ENCODE measurements around the gene MLLT1.

Gene MLLT1

DNA sequence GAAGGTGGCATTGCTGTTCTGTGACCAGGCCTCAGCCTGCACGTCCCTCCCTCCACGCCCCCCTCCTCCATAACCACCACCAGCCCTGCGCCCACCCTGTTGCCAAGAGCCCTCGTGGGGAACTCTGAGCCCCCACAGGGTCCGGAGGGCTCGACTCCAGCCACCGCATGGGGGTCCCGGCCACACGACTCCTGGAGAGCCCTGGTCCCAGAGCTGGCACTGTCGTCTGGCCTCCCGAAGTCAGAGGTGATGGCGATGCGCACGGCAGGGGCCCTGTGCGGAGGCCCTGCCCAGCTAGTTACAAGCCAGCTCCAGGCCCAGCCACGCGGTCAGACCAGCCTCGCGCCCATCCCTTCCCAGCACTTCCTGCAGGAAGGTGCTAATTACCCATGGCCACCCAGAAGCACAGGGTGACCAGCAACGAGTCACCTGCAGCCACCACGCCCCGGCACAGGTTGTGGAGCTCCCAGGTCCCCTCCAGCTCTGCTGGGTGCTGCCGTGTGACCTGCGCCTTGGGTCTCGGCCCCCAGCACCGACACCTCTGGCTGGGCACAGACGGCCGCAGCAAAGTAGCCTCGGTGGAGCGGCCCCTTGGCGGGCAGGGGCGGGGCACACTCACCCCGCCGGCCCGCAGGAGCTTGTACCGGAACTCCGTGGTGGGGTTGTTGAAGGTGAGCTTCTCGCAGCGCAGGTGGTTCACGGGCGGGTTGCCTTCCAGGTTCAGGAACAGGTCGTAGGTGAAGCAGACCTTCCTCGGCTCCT, 49.6 kb downstream of the MLLT1 start:
- Histone ChIP-seq H4K20me1 (ENCODE audit: low read depth, low read length) (no peaks in the 10 kb centered on the region), H3K27me3 (ENCODE audit: low read length) (no peaks in the 10 kb centered on the region), H3K9me3 (ENCODE audit: insufficient read depth, low read length) (no peaks in the 10 kb centered on the region), H2AFZ (ENCODE audit: low read depth, low read length, severe bottlenecking) (no peak overlapping the region), H3K79me2 (ENCODE audit: insufficient read depth, low read length) (peaks cover 32% of the 10 kb centered on the region), H3K36me3 (ENCODE audit: low read length) (no peaks in the 10 kb centered on the region), H3K4me2 (ENCODE audit: low read depth, low read length, poor library complexity, severe bottlenecking) (no peak overlapping the region), H3F3A (ENCODE audit: insufficient read depth) (no peaks in the 10 kb centered on the region), H3K9ac (ENCODE audit: low read length) (no peak overlapping the region), H3K4me3 (ENCODE audit: insufficient read depth, low read length, poor library complexity, severe bottlenecking) (no peak overlapping the region), H3K27ac (ENCODE audit: low read depth, low read length) (no peak overlapping the region), H3K9me2 (replicated peaks; ENCODE audit: insufficient read depth, low read length) (no peaks in the 10 kb centered on the region)
- TF ChIP-seq, protein P1, sequence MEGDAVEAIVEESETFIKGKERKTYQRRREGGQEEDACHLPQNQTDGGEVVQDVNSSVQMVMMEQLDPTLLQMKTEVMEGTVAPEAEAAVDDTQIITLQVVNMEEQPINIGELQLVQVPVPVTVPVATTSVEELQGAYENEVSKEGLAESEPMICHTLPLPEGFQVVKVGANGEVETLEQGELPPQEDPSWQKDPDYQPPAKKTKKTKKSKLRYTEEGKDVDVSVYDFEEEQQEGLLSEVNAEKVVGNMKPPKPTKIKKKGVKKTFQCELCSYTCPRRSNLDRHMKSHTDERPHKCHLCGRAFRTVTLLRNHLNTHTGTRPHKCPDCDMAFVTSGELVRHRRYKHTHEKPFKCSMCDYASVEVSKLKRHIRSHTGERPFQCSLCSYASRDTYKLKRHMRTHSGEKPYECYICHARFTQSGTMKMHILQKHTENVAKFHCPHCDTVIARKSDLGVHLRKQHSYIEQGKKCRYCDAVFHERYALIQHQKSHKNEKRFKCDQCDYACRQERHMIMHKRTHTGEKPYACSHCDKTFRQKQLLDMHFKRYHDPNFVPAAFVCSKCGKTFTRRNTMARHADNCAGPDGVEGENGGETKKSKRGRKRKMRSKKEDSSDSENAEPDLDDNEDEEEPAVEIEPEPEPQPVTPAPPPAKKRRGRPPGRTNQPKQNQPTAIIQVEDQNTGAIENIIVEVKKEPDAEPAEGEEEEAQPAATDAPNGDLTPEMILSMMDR (IDR thresholded peaks at IDR 0.05; ENCODE audit: insufficient read depth, low read length, poor library complexity, severe bottlenecking) = no peak
- no peak for TF ChIP-seq EZH2phosphoT487 (conservative IDR thresholded peaks at IDR 0.05; ENCODE audit: low read length)

DNA sequence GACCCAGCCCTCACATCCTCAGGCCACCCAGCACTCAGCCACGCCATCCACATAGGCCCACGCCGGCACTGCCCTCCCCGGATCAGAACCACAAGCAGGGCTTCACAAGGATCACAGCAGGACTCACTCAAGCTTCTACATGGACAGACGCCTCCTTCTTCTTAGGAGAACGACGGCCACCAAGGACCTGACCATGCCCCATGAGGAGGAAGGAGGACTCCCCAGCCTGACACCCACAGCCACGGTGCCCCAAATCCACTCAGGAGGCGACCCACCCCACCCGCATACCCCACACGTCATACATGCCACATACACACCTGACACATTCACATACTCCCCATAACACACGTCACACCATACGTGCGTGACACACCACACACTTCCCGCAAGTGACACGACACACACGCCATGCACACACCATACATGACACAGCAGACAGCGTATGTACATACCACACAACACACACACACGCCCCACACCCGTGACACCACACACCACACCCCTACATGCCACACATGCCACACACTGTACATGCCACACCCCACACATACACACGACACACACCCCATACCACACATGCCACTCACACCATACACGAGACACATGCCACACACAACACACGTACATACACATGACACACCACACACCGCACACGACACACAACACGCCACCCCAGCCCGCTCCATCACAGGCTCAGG, 50.4 kb downstream of the MLLT1 start:
- Histone ChIP-seq H3F3A (ENCODE audit: insufficient read depth) (no peaks in the 10 kb centered on the region), H3K36me3 (ENCODE audit: low read length) (no peaks in the 10 kb centered on the region), H3K27me3 (ENCODE audit: low read length) (no peaks in the 10 kb centered on the region), H3K9ac (ENCODE audit: low read length) (no peak overlapping the region), H3K79me2 (ENCODE audit: insufficient read depth, low read length) (peaks cover 25% of the 10 kb centered on the region), H3K27ac (ENCODE audit: low read depth, low read length) (no peak overlapping the region), H3K9me3 (ENCODE audit: insufficient read depth, low read length) (no peaks in the 10 kb centered on the region), H3K9me2 (replicated peaks; ENCODE audit: insufficient read depth, low read length) (no peaks in the 10 kb centered on the region), H2AFZ (ENCODE audit: low read depth, low read length, severe bottlenecking) (no peak overlapping the region), H3K4me3 (ENCODE audit: insufficient read depth, low read length, poor library complexity, severe bottlenecking) (no peak overlapping the region), H3K4me2 (ENCODE audit: low read depth, low read length, poor library complexity, severe bottlenecking) (no peak overlapping the region), H4K20me1 (ENCODE audit: low read depth, low read length) (no peaks in the 10 kb centered on the region)
- no peak for TF ChIP-seq EZH2phosphoT487 (conservative IDR thresholded peaks at IDR 0.05; ENCODE audit: low read length)

DNA sequence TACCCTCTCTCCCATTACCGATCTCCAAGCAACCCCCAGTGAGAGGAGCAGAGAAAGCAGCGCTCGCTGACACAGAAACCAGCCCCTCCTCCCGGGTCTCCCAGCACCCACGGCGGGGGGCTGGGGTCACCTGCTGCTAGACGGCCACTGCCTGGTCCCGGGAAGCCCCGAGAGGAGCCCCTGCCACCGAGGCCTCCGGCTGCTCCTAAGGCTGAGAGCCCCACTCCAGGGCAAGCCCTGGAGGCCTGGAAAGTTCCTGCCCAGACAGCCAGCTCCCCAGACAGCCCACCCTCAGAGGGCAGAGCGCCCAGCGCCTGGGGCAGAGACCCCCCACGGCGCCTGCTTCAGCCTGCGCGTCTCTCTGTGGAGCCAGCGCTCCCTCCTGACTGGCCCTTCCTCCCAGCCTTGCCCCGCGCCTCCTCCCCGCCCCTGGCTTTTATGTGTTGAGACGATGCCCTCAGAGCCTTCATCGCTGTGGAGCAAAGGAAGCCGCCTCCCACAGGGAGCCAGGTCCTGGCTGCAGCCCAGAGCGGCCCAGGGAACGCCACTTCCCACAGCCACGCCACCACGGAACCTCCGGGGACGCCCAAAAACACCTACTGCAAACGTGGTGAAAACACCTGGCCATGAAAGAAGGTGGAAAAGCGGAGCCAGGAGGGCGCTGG, 51.1 kb downstream of the MLLT1 start:
- no peaks in the 10 kb centered on the region for H3K9me3 ChIP-seq (ENCODE audit: insufficient read depth, low read length)
- TF ChIP-seq EZH2phosphoT487 (conservative IDR thresholded peaks at IDR 0.05; ENCODE audit: low read length) = no peak
- TF ChIP-seq, protein P1 (IDR thresholded peaks at IDR 0.05; ENCODE audit: insufficient read depth, low read length, poor library complexity, severe bottlenecking) = no peak
- H3K27me3 ChIP-seq (ENCODE audit: low read length) = no peaks in the 10 kb centered on the region
- no peak overlapping the region for H2AFZ ChIP-seq (ENCODE audit: low read depth, low read length, severe bottlenecking)
- peaks cover 21% of the 10 kb centered on the region for H3K79me2 ChIP-seq (ENCODE audit: insufficient read depth, low read length)
- H3K9ac ChIP-seq (ENCODE audit: low read length) = no peak overlapping the region
- no peak overlapping the region for H3K27ac ChIP-seq (ENCODE audit: low read depth, low read length)
- no peaks in the 10 kb centered on the region for H3F3A ChIP-seq (ENCODE audit: insufficient read depth)
- no peaks in the 10 kb centered on the region for H3K36me3 ChIP-seq (ENCODE audit: low read length)
- H3K4me3 ChIP-seq (ENCODE audit: insufficient read depth, low read length, poor library complexity, severe bottlenecking) = no peak overlapping the region
- no peaks in the 10 kb centered on the region for H3K9me2 ChIP-seq (replicated peaks; ENCODE audit: insufficient read depth, low read length)
- no peak overlapping the region for H3K4me2 ChIP-seq (ENCODE audit: low read depth, low read length, poor library complexity, severe bottlenecking)
- no peaks in the 10 kb centered on the region for H4K20me1 ChIP-seq (ENCODE audit: low read depth, low read length)
